ENCODE results near the gene MRPL53. TPM values are rescaled to one million over a fixed set of nuclear protein-coding genes. Genes with fewer than 3 reads are reported as not detected.

The MRPL53 gene
- total and polyA plus RNA-seq, 2 of the 13 experiments (the other 11 are each of a cell fraction or from before 2014, with no cell fraction given), result 34.3 to 51.9 TPM

DNA sequence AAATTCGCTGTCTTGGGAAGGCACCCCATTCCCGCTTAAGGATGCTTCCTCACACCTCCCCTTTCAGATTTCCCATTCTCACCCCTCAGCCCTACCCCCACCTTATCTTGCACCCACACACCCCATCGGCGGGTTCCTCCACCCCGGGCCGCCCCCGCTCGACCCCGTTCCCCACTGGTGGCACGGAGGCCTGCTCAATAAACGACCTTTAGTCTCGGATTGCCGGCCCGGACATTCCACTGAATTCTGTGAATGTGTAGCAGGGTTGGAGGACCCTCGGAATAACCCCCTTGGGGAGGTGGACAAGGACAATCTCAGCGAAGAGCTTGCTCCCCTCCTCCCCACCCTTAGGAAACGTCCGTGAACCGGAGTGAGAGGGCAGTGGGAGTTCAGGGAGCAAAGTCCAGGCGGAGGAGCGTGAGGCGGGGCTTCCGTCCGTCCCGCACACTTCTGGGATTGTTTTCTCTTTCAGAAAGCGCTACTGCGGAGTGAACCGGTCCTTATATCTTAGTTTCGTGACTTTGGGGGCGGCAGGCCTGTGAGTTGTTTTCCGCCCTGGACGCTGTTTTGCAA is 29.8 kb upstream of the MRPL53 start (continued):
- no peak for TF ChIP-seq JARID2 (CRISPR knock-in tag; IDR thresholded peaks at IDR 0.05; ENCODE audit: insufficient replicate concordance)
- TF ChIP-seq, protein P1, sequence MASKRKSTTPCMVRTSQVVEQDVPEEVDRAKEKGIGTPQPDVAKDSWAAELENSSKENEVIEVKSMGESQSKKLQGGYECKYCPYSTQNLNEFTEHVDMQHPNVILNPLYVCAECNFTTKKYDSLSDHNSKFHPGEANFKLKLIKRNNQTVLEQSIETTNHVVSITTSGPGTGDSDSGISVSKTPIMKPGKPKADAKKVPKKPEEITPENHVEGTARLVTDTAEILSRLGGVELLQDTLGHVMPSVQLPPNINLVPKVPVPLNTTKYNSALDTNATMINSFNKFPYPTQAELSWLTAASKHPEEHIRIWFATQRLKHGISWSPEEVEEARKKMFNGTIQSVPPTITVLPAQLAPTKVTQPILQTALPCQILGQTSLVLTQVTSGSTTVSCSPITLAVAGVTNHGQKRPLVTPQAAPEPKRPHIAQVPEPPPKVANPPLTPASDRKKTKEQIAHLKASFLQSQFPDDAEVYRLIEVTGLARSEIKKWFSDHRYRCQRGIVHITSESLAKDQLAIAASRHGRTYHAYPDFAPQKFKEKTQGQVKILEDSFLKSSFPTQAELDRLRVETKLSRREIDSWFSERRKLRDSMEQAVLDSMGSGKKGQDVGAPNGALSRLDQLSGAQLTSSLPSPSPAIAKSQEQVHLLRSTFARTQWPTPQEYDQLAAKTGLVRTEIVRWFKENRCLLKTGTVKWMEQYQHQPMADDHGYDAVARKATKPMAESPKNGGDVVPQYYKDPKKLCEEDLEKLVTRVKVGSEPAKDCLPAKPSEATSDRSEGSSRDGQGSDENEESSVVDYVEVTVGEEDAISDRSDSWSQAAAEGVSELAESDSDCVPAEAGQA (IDR thresholded peaks at IDR 0.05; ENCODE audit: low read depth), result no peak
- TF ChIP-seq, protein P1 (CRISPR knock-in tag; IDR thresholded peaks at IDR 0.05; ENCODE audit: borderline replicate concordance), result no peak
- TF ChIP-seq, protein P2, sequence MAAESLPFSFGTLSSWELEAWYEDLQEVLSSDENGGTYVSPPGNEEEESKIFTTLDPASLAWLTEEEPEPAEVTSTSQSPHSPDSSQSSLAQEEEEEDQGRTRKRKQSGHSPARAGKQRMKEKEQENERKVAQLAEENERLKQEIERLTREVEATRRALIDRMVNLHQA (CRISPR knock-in tag; IDR thresholded peaks at IDR 0.05), result no peak
- no peak for TF ChIP-seq CREB1 (IDR thresholded peaks at IDR 0.05)
- TF ChIP-seq CREB1 (CRISPR knock-in tag; IDR thresholded peaks at IDR 0.05), result no peak
- TF ChIP-seq MED13 (CRISPR knock-in tag; IDR thresholded peaks at IDR 0.05), result peak; percentile 93; the same call in 1 of the 2 replicates
- TF ChIP-seq, protein P3, sequence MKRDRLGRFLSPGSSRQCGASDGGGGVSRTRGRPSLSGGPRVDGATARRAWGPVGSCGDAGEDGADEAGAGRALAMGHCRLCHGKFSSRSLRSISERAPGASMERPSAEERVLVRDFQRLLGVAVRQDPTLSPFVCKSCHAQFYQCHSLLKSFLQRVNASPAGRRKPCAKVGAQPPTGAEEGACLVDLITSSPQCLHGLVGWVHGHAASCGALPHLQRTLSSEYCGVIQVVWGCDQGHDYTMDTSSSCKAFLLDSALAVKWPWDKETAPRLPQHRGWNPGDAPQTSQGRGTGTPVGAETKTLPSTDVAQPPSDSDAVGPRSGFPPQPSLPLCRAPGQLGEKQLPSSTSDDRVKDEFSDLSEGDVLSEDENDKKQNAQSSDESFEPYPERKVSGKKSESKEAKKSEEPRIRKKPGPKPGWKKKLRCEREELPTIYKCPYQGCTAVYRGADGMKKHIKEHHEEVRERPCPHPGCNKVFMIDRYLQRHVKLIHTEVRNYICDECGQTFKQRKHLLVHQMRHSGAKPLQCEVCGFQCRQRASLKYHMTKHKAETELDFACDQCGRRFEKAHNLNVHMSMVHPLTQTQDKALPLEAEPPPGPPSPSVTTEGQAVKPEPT (CRISPR knock-in tag; IDR thresholded peaks at IDR 0.05; ENCODE audit: low read depth), result no peak
- TF ChIP-seq ZNF563 (CRISPR knock-in tag; IDR thresholded peaks at IDR 0.05), result no peak; the same call in 1 of the 2 replicates
- TF ChIP-seq, protein P4, sequence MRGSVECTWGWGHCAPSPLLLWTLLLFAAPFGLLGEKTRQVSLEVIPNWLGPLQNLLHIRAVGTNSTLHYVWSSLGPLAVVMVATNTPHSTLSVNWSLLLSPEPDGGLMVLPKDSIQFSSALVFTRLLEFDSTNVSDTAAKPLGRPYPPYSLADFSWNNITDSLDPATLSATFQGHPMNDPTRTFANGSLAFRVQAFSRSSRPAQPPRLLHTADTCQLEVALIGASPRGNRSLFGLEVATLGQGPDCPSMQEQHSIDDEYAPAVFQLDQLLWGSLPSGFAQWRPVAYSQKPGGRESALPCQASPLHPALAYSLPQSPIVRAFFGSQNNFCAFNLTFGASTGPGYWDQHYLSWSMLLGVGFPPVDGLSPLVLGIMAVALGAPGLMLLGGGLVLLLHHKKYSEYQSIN (CRISPR knock-in tag; IDR thresholded peaks at IDR 0.05; ENCODE audit: borderline replicate concordance), result no peak
- TF ChIP-seq PRMT3 (CRISPR knock-in tag; IDR thresholded peaks at IDR 0.05; ENCODE audit: borderline replicate concordance, low read depth), result no peak
- no peak for TF ChIP-seq FOSL1 (CRISPR knock-in tag; IDR thresholded peaks at IDR 0.05; ENCODE audit: borderline replicate concordance)
- TF ChIP-seq ZNF598 (CRISPR knock-in tag; IDR thresholded peaks at IDR 0.05; ENCODE audit: borderline replicate concordance), result no peak
- no peak for TF ChIP-seq NFKB2 (CRISPR knock-in tag; IDR thresholded peaks at IDR 0.05; ENCODE audit: borderline replicate concordance)

All from HepG2 (cell line).